HFF-Myc (cell line): ENCODE measurements around the gene TMEM131.

Experiments used
- DNase-seq: peaks from one replicate; pipeline ENCODE4 v3.0.0-alpha.2; 2011; ENCODE audit warnings: low read depth; ENCODE audit errors: extremely low read depth
- H3K4me3 ChIP-seq: replicated peaks from 2 replicates; pipeline ENCODE4 v1.5.1; 2011; ENCODE audit warnings: low read depth, mild to moderate bottlenecking, control low read depth, low read length
- TF ChIP-seq, protein P1 (sequence below): IDR thresholded peaks from 2 replicates; pipeline ENCODE4 v1.5.1; 2012; ENCODE audit warnings: mild to moderate bottlenecking, low read depth, low read length, control low read depth; ENCODE audit errors: missing control alignments

TMEM131 gene

DNA sequence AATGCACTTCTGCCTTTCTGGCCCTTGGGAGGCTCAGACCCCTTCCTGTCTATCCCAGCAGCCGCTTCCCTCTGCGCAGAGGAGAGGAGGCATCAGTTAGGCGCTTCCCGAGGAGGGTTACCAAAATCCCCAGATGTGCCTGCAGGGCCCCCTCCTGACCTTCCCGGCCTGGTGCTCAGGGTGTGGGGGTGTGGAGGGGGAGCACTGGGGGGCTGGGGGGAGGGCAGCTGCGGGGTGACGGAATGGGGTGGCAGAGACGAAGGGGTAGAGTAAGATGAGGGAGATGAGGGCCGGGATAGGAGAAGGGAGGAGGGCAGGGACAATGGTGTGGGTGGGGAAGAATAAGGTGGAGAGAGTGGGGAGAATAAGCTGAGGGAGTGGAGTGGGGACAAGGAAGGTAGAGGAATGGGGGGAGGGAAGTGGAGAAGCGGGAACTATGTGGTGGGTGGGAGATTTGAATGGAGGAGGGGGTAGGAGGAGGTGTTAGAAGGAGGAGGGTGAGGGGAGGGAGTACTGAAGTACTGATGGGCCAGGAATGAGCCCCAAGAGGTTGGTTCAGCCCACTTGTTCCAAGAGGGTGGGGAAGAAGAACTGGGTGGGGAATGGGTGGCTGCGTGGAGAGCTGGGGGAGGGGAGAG is 288.9 kb downstream of the TMEM131 start:
- DNase-seq: no peak
- no peak overlapping the region for H3K4me3 ChIP-seq
- TF ChIP-seq, protein P1, sequence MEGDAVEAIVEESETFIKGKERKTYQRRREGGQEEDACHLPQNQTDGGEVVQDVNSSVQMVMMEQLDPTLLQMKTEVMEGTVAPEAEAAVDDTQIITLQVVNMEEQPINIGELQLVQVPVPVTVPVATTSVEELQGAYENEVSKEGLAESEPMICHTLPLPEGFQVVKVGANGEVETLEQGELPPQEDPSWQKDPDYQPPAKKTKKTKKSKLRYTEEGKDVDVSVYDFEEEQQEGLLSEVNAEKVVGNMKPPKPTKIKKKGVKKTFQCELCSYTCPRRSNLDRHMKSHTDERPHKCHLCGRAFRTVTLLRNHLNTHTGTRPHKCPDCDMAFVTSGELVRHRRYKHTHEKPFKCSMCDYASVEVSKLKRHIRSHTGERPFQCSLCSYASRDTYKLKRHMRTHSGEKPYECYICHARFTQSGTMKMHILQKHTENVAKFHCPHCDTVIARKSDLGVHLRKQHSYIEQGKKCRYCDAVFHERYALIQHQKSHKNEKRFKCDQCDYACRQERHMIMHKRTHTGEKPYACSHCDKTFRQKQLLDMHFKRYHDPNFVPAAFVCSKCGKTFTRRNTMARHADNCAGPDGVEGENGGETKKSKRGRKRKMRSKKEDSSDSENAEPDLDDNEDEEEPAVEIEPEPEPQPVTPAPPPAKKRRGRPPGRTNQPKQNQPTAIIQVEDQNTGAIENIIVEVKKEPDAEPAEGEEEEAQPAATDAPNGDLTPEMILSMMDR: no peak
